NCI-H345 treated with DMSO at 0.1 percent for 48 hours (cell line): Measurements from ENCODE around the gene TTC24.
"Not testable (repeated sequence)": the region's sequence is repeated elsewhere in the genome, so short reads cannot be mapped to it uniquely, and the experiment has no call there.

ENCODE experiments used
- DNase-seq: peaks from one replicate; lab custom pipeline; 2025; ENCODE audit not compliant: unreplicated experiment; lab: John Stamatoyannopoulos, UW

The TTC24 gene

DNA sequence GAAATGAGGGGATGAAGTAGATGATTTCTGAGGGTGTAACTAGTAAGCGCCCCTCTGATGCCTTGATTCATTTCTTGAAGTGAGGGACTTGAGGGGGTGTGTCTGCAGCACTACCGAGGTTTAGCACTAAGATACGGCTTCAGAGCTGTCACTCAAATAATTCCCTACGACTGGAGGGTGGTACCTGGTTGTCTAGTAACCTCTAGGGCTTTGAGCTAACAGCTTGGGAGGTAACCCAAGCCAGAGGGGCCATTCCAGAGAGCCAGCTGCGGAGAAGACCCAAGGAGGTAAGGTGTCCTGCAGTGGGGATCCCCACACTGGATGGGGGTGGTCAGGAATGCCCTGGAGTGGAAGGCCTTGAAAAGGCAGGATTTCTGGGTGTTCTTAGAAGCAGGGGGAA, at the start of gene TTC24:
TSS of gene TTC24 (plus strand) at position 252 of the 400 bp plus-strand sequence. CDS start 1,642 bp downstream, outside the sequence.
- DNase-seq, result no peak

- no peak for DNase-seq
Measured at GRCh38 chr1:156530006-156530405, 49.5 kb upstream of the TTC24 start.

DNA sequence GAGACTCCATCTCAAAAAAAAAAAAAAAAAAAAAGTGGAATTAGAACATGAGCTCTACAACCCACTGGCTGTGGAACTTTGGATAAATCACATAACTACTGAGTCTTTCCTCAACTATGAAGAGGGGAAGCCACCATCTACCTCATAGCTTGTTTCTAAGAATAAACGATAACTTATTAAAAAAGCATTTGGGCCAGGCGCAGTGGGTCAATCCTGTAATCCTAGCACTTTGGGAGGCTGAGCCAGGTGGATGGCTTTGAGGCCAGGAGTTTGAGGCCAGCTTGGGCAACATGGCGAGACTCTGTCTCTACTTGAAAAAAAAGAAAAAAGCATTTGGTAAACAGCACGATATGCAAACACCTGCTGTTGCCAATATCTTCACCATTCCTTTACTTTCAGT, 47.1 kb upstream of the TTC24 start:
- DNase-seq, result no peak

DNA sequence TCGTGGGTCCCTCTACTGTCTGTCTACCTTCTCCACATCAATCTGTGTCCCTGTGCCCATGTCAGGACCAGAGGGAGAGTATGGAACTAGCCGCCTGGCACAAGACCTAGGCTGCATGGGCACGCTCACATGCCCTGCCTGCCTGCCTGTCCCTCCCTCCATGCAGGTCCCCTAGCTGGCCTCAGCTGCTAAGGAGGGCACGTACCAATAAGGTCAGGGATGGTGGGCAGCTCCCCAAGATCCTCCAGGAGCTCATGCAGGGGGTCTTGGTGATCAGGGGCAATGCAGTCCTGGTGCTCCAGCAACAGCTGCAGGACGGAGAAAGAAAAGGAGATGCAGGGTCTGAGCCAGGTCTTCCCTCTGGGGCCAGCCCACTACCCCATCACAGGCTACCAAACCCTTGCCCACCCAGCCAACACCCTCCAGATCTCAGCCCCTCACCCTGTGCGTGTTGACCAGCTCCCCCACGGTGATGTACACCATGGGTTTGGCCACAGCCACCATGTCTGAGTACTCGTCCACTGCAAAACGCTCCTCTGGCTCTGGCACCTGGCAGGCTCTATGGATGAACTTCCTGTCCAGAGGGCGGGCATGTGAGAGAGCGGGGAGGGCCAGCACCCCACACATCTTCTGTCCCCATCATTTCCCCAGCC, 45.8 kb upstream of the TTC24 start:
- no peak for DNase-seq

DNA sequence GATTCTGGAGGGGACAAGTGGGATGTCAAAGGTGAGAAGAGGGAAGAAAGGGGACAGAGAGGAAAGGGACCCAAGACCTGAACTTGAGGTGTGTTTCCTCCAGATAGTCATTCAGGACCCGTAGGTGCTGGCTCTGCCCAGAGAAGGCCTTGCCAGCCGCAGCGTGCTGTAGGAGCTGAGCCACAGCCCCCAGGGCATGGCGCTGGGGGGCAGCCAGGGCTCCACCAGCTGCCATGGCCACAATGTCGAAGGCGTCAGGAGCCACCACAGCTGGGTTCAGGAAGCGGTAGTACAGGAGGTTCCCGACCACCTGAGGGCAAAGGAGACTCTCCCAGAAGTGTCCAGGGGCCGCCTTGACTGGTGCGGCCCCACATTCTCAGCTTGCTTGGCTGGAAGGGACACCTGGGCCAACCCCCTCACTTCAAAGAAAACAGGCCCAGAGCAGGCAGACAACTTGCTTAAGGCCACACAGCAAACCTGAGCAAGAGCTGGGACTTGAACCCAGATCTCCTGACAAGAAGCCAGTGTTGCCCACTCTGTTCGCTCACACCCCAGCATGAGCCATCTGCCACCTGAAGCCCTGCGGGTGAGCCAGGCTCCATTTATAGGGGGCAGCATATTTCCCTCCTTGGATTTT, 45.0 kb upstream of the TTC24 start:
- no peak for DNase-seq

DNA sequence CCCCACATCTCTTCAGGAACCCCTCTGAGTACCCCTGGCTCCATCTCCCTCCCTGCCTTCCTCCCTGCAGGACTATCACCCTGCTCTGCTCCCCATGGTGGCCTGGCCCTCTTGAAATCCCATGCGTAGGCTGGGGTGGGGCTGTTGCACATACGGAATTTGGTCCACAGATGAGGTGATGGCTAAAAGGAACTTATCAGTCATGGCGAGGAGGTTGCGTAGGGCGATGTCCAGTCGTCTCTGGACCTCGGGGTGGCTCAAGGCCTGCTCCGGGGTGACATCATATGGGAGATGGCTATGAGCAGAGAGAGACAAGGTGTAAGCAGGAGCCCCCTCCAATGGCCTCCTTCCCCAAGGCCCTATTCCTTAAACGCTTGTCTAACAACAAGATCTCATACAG, 42.5 kb upstream of the TTC24 start:
- no peak for DNase-seq

DNA sequence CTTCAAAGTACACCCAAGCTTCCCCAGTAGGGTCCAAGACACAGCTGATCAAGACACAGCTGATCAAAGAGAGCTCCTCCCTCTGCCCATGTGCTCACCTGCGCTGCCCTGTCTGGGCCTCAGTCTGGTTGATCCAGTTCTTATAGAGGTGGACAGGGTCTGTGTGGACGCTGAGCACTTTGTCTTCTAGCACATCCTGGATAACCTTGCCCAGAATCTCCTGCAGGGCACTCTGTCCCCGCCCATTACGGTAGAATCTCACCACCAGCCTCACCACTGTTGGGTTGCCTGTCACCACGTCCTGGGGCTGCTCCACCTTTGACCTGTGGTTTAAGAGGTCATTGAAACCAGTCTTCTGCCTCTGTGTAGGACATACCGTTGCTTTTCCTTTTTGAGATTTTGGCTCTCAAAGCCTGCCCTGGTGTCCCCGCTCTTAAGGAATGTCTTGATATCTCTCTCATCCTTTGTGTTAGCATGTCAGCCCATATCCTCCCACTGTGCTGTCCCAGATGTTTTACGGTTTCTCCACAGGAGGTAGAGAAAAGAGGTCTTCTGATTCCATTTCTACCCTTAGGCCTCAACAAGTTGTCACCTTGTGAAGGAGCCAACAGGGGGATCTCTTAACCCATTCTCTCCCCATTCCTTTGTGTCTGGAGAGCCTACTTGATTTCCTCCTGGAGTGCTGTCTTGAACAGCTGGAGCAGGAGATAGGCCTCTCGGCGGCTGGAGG, 40.6 kb upstream of the TTC24 start:
- DNase-seq, result no peak

DNA sequence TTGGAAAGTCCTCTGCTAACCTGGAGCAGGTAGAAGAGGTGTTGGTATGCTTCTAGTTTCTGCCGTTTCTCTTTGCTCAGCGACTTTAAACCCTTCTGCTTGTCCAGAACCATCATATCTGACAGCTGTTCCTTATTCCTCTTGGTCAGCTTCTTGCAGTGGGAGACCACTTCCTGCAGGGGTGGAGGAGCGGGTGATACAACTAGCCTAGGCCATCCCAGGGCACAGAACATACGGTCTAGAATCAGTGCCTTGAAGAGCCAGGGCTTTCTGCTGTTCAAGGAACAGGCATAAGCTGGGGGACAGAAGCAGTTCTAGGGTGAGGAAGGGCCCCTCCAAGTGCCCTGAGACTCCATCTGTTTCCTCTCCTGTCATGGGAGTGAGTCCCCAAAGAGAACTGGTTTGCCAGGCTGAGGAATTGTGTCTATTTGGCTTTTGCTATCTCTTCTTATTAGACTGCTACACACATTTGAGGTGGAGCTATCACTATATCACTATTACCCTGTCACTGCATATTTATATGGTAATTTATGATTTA, 39.6 kb upstream of the TTC24 start:
- DNase-seq, result no peak

- DNase-seq, result no peak
Measured at GRCh38 chr1:156540955-156541354, 38.6 kb upstream of the TTC24 start.

GRCh38 chr1:156543066-156543465, 36.5 kb upstream of the TTC24 start:
- no peak for DNase-seq

DNA sequence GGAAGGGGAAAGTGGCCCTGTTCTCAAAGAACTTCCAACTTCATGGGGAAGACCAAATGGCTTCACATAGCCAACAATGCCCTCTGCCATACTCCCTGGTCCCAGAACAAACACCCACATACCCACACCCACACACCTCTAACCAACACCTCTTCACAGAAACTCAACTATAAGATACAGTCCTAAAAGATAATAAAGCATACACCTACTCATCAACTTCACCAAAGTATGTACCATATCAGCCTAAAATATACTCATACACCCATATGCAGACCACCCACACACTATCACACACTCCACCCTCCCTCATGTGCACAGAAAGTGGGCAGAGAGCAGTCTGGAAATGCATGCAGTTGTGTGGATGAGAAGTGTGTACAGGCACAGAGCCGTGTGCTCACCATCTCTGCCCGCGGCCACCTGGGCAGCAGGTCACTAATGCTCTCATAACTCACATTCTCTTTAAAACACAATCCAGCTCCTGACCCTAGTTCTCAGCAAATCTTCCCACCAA, 34.9 kb upstream of the TTC24 start:
- DNase-seq, result no peak

GRCh38 chr1:156546267-156546666, 33.3 kb upstream of the TTC24 start:
- no peak for DNase-seq

- DNase-seq, result no peak
Measured at GRCh38 chr1:156547434-156547833, 32.1 kb upstream of the TTC24 start.

DNA sequence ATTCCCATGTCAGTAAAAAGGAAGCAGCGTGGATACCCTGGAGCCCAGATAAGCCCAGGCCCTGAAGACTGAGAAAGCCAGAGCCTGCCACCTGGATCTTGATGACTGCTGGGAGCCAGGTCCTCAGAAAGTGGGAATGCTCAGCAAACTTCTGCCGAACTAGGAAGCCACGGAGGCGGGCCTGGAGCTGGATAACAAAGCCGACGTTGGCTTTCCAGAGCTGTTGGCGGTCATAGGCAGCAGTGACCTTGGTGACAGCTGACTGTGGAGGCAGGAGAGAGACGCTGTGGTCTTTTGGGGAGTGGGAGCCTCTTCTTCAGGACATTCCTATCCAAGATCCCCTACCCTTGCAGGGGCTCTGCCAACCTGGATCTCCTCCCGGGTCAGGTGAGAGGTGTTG, 31.5 kb upstream of the TTC24 start:
- DNase-seq, result no peak

GRCh38 chr1:156549390-156549789, 30.1 kb upstream of the TTC24 start:
- DNase-seq, result no peak

GRCh38 chr1:156549831-156550230, 29.7 kb upstream of the TTC24 start:
- DNase-seq, result no peak

DNA sequence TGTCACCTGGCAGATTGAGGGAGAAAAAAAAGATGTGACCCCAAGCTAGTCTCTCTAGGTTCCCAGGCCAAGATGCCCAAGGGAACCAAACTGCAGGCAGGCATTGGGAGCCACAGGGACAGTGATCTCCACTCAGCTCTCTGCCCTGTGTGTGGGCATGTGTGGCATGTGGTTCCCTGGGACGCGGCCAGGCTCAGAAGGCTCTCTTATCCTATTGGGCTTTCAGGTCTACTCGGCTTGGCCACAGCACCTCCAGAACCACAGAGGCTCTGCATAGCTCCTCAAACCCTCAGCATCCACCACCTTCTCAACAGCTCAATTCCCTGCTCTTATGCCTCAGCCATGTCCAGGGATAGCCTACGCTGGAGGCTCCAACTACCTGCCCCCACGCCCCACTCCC, 29.2 kb upstream of the TTC24 start:
- DNase-seq, result no peak

DNA sequence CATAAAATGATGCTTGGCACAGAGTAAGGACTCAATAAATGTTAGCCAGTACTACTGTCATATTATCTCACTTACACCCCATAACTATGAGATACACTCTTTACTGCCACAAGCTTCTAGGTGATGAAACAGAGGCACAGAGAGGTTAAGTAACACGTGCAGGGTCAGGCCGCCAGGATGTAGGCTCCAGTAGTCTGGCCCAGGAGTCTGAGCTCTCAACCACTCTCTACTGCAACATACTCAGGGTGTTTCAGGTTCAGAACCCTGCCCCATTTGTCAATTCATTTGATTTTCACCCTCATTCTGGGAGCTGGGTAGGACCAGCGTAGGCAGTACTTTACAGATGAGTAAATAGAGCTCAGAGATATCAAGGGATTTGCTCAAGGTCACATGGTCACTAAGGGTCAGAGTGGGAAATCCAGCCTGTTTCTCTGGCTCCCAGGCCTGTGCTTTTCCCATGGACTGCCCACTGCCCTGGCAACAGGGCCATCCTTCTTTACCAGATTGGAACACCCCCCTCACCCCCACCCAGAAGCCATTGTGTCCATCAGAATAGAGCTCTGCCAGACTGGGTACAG, 28.4 kb upstream of the TTC24 start:
- DNase-seq, result no peak

DNA sequence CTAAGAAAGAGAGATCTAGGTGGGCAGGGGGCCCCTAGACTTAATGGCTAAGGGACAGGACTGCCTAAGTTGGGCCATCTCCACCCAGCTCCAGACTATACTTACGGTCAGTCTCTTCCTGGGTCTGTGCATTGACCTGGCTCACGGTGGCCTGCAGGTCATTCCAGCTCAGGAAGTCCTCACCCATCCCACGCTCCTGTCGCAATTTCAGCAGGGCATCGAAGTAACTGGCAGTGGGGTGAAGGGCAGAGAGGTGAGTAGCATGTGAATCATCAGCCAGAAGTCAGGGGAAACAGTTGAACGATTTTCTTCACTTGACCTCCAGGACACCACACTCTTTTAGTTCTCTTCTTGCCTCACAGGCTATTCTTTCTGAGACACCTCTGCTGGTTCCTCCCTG, 27.7 kb upstream of the TTC24 start:
- DNase-seq, result no peak

- no peak for DNase-seq
Measured at GRCh38 chr1:156552518-156552917, 27.0 kb upstream of the TTC24 start.

DNA sequence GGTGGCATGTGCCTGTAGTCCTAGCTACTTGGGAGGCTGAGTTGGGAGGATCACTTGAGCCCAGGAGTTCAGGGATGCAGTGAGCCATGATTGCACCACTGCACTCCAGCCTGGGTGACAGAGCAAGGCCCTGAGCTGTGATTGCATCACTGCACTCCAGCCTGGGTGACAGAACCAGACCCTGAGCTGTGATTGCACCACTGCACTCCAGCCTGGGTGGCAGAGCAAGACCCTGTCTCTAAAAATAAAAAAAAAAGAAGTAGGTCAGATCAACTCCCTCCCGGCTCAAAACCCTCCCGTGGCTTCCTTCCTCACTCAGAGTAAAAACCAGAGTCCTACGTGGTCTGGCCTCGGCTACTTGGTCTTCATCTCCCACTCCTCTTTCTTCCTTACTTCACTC, 26.6 kb upstream of the TTC24 start:
- DNase-seq, result not testable (repeated sequence)
